Measurements from ENCODE around the gene ERBB4. TPM values are rescaled to one million over a fixed set of nuclear protein-coding genes. Genes with fewer than 3 reads are reported as not detected.

Gene ERBB4
- total and polyA plus RNA-seq, 2 of the 8 experiments (the other 6 are each of a cell fraction or from before 2014, with no cell fraction given) = 0.34 to 1.3 TPM

DNA sequence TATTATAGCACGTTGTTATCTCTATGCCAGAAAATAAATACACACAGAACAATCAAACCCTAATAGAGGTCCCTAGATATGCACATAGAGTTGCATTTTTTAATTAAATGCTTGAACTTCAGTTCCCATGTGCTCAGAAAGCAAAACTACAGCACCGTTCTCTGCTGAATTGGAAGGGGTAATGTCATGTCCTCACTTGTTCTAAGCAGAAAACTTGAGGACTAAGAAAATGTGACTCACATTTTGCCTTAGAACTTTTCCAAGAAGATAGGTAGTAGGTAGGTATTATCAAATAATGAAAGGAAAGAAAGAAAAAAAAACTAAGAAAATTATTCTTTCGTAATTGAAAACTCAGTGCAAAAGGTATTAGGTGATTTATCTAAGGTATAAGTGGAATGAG lies 607.3 kb downstream of the ERBB4 start:
- Histone ChIP-seq H4K5ac (ENCODE audit: insufficient read length, low read depth, low read length) (no peak overlapping the region), H3K23me2 (ENCODE audit: low read depth, low read length) (no peaks in the 10 kb centered on the region), H3K4me1 (replicated peaks in 1 of 4; ENCODE audit: control insufficient read depth in 3 of 4, insufficient read depth in 4 of 4, low read length in 3 of 4) (no peaks in the 10 kb centered on the region), H3K9ac (replicated peaks in 1 of 4; ENCODE audit: extremely low read depth in 1 of 4, low read depth in 3 of 4, low read length in 3 of 4) (no peak overlapping the region), H2BK15ac (ENCODE audit: low read length) (no peak overlapping the region), H4K20me1 (replicated peaks in 1 of 2; ENCODE audit: control insufficient read depth in 1 of 2, insufficient read depth in 2 of 2, low read length in 2 of 2) (no peaks in the 10 kb centered on the region), H3K27me3 (replicated peaks in 1 of 4; ENCODE audit: control insufficient read depth in 3 of 4, extremely low read depth in 1 of 4, insufficient read depth in 3 of 4, low read length in 3 of 4) (no peaks in the 10 kb centered on the region), H3K79me1 (ENCODE audit: low read depth, low read length) (no peaks in the 10 kb centered on the region), H3K14ac (ENCODE audit: insufficient read length) (no peak overlapping the region), H2BK120ac (replicated peaks; ENCODE audit: low read depth, low read length) (no peak overlapping the region), H4K8ac (ENCODE audit: extremely low read depth, insufficient read depth, low read length) (no peak overlapping the region), H3K4ac (replicated peaks; ENCODE audit: insufficient read length, low read depth, low read length) (no peak overlapping the region), H3K18ac (ENCODE audit: extremely low read depth, low read length) (no peak overlapping the region), H3K9me3 (ENCODE audit: insufficient read depth in 2 of 2, low read depth in 1 of 2, low read length in 1 of 2) (no peaks in the 10 kb centered on the region), H3K79me2 (ENCODE audit: control insufficient read depth in 1 of 2, insufficient read depth in 2 of 2, low read length in 2 of 2) (no peaks in the 10 kb centered on the region), H3K27ac (ENCODE audit: low read depth, low read length) (no peak overlapping the region), H3K56ac (replicated peaks; ENCODE audit: insufficient read length, low read depth, low read length) (no peak overlapping the region), H2AK5ac (ENCODE audit: low read depth, low read length) (no peak overlapping the region), H2AFZ (ENCODE audit: low read length) (no peak overlapping the region), H3K36me3 (ENCODE audit: control insufficient read depth in 2 of 4, insufficient read depth in 4 of 4, low read length in 3 of 4) (no peaks in the 10 kb centered on the region), H3K4me3 (ENCODE audit: extremely low read depth in 1 of 4, insufficient read depth in 2 of 4, low read depth in 3 of 4, low read length in 4 of 4) (no peak overlapping the region), H2BK20ac (ENCODE audit: low read length) (no peak overlapping the region), H2BK12ac (ENCODE audit: low read depth, low read length) (no peak overlapping the region), H4K91ac (replicated peaks; ENCODE audit: insufficient read length, low read length) (no peak overlapping the region), H2BK5ac (ENCODE audit: low read depth, low read length) (no peak overlapping the region), H3K4me2 (ENCODE audit: insufficient read depth in 1 of 2, low read depth in 2 of 2, low read length in 2 of 2) (no peak overlapping the region), H3K23ac (ENCODE audit: insufficient read length) (no peak overlapping the region)
- WGBS, 2 experiments (ENCODE audit: extremely low coverage in 1 of 2, insufficient coverage in 1 of 2, insufficient read length in 1 of 2, insufficient replicate concordance in 2 of 2, low coverage in 1 of 2, low lambda C conversion rate in 2 of 2, missing lambda C conversion rate in 1 of 2) = 57% methylated on average over 3 of the region's 3 CpGs; no CpG with 5 or more reads in 1 of the 2 experiments
- no peak for FAIRE-seq
- POLR2A ChIA-PET (ENCODE audit: partially characterized antibody) = no interaction called here
- DNase-seq (ENCODE audit: low read depth in 1 of 2, low spot score in 2 of 2) = no peak
- CTCF ChIA-PET (ENCODE audit: partially characterized antibody) = interaction anchor here (0.9 kb wide), 1 partner anchor 186 kb away, joined by 3 read pairs; no protein-coding TSS in a partner anchor
- TF ChIP-seq CEBPB (IDR thresholded peaks at IDR 0.05; ENCODE audit: low read depth, low read length) = no peak
- TF ChIP-seq BRCA1 (IDR thresholded peaks at IDR 0.05; ENCODE audit: low read depth, low read length) = no peak
- TF ChIP-seq CHD1 (IDR thresholded peaks at IDR 0.05; ENCODE audit: low read depth, low read length) = no peak
- TF ChIP-seq TCF12 (IDR thresholded peaks at IDR 0.05; ENCODE audit: low read depth, low read length) = no peak
- TF ChIP-seq NANOG (IDR thresholded peaks at IDR 0.05; ENCODE audit: insufficient read depth, low read depth, low read length, poor library complexity, severe bottlenecking) = no peak
- no peak for TF ChIP-seq SRF (IDR thresholded peaks at IDR 0.05; ENCODE audit: low read depth, low read length)
- TF ChIP-seq SP1 (IDR thresholded peaks at IDR 0.05; ENCODE audit: low read depth, low read length) = no peak
- TF ChIP-seq MAFK (IDR thresholded peaks at IDR 0.05; ENCODE audit: low read depth, low read length) = no peak
- TF ChIP-seq GTF2F1 (IDR thresholded peaks at IDR 0.05; ENCODE audit: borderline replicate concordance, low read depth, low read length) = no peak
- TF ChIP-seq YY1 (IDR thresholded peaks at IDR 0.05; ENCODE audit: low read depth, low read length) = no peak
- TF ChIP-seq SP4 (IDR thresholded peaks at IDR 0.05; ENCODE audit: low read length) = no peak
- no peak for TF ChIP-seq KDM1A (IDR thresholded peaks at IDR 0.05; ENCODE audit: borderline replicate concordance, low read length)
- no peak for TF ChIP-seq EP300 (IDR thresholded peaks at IDR 0.05; ENCODE audit: borderline replicate concordance in 1 of 2, low read depth in 2 of 2, low read length in 2 of 2)
- no peak for TF ChIP-seq RNF2 (IDR thresholded peaks at IDR 0.05; ENCODE audit: borderline replicate concordance, low read depth, low read length, missing control alignments, poor library complexity, severe bottlenecking)
- TF ChIP-seq SP2 (IDR thresholded peaks at IDR 0.05; ENCODE audit: low read length) = no peak
- TF ChIP-seq MAX (IDR thresholded peaks at IDR 0.05) = no peak
